ENCODE results near the gene CCRL2. TPM values are rescaled to one million over a fixed set of nuclear protein-coding genes. Genes with fewer than 3 reads are reported as not detected.

The CCRL2 gene
- total and polyA plus RNA-seq, 2 of the 8 experiments (the other 6 are each of a cell fraction or from before 2014, with no cell fraction given) = not detected

GRCh38 chr3:46422617-46423016 is 15.6 kb downstream of the CCRL2 start:
- CTCF ChIA-PET (ENCODE audit: partially characterized antibody) = interaction anchor here (0.7 kb wide), 1 partner anchor 209 kb away, joined by 3 read pairs; no protein-coding TSS in a partner anchor
- FAIRE-seq = no peak

More at GRCh38 chr3:46422617-46423016, 15.6 kb downstream of the CCRL2 start:
- Histone ChIP-seq H3K14ac (ENCODE audit: insufficient read length) (no peak overlapping the region), H4K20me1 (replicated peaks in 1 of 2; ENCODE audit: control insufficient read depth in 1 of 2, insufficient read depth in 2 of 2, low read length in 2 of 2) (no peaks in the 10 kb centered on the region), H2AFZ (ENCODE audit: low read length) (no peak overlapping the region), H3K4me2 (ENCODE audit: insufficient read depth in 1 of 2, low read depth in 2 of 2, low read length in 2 of 2) (no peak overlapping the region), H3K23me2 (ENCODE audit: low read depth, low read length) (no peaks in the 10 kb centered on the region), H3K9ac (replicated peaks in 1 of 4; ENCODE audit: extremely low read depth in 1 of 4, low read depth in 3 of 4, low read length in 3 of 4) (no peak overlapping the region), H2BK20ac (ENCODE audit: low read length) (no peak overlapping the region), H3K79me1 (ENCODE audit: low read depth, low read length) (no peaks in the 10 kb centered on the region; the same call in 1 of the 2 replicates), H3K23ac (ENCODE audit: insufficient read length) (no peak overlapping the region), H3K4me1 (replicated peaks in 1 of 4; ENCODE audit: control insufficient read depth in 3 of 4, insufficient read depth in 4 of 4, low read length in 3 of 4) (peaks cover 0 to 6% (median 5%) of the 10 kb centered on the region in 4 experiments; a peak in 4 of 7 replicates), H2BK12ac (ENCODE audit: low read depth, low read length) (no peak overlapping the region), H4K5ac (ENCODE audit: insufficient read length, low read depth, low read length) (no peak overlapping the region), H2BK120ac (replicated peaks; ENCODE audit: low read depth, low read length) (no peak overlapping the region), H3K4ac (replicated peaks; ENCODE audit: insufficient read length, low read depth, low read length) (no peak overlapping the region), H3K18ac (ENCODE audit: extremely low read depth, low read length) (no peak overlapping the region), H2BK5ac (ENCODE audit: low read depth, low read length) (0 out of 2 replicates have a peak overlapping the region, but pooled peaks have one; percentile 28), H4K91ac (replicated peaks; ENCODE audit: insufficient read length, low read length) (no peak overlapping the region), H2AK5ac (ENCODE audit: low read depth, low read length) (no peak overlapping the region), H3K36me3 (ENCODE audit: control insufficient read depth in 2 of 4, insufficient read depth in 4 of 4, low read length in 3 of 4) (no peaks in the 10 kb centered on the region), H3K27me3 (replicated peaks in 1 of 4; ENCODE audit: control insufficient read depth in 3 of 4, extremely low read depth in 1 of 4, insufficient read depth in 3 of 4, low read length in 3 of 4) (no peaks in the 10 kb centered on the region), H4K8ac (ENCODE audit: extremely low read depth, insufficient read depth, low read length) (no peak overlapping the region), H2BK15ac (ENCODE audit: low read length) (no peak overlapping the region), H3K56ac (replicated peaks; ENCODE audit: insufficient read length, low read depth, low read length) (no peak overlapping the region), H3K27ac (ENCODE audit: low read depth, low read length) (no peak overlapping the region), H3K4me3 (ENCODE audit: extremely low read depth in 1 of 4, insufficient read depth in 2 of 4, low read depth in 3 of 4, low read length in 4 of 4) (no peak overlapping the region), H3K9me3 (ENCODE audit: insufficient read depth in 2 of 2, low read depth in 1 of 2, low read length in 1 of 2) (no peaks in the 10 kb centered on the region), H3K79me2 (ENCODE audit: control insufficient read depth in 1 of 2, insufficient read depth in 2 of 2, low read length in 2 of 2) (no peaks in the 10 kb centered on the region)
- WGBS, 2 experiments (ENCODE audit: extremely low coverage in 1 of 2, insufficient coverage in 1 of 2, insufficient read length in 1 of 2, insufficient replicate concordance in 2 of 2, low coverage in 1 of 2, low lambda C conversion rate in 2 of 2, missing lambda C conversion rate in 1 of 2) = 91% methylated on average over 6 of the region's 6 CpGs; no CpG with 5 or more reads in 1 of the 2 experiments
- no peak for TF ChIP-seq RNF2 (IDR thresholded peaks at IDR 0.05; ENCODE audit: borderline replicate concordance, low read depth, low read length, missing control alignments, poor library complexity, severe bottlenecking)
- POLR2A ChIA-PET (ENCODE audit: partially characterized antibody) = no interaction called here
- DNase-seq (ENCODE audit: low read depth in 1 of 2, low spot score in 2 of 2) = no peak

All from H1 (cell line).